ENCODE measurements around the gene CTSF. TPM values are rescaled to one million over a fixed set of nuclear protein-coding genes. Genes with fewer than 3 reads are reported as not detected.
"Not testable (repeated sequence)": the region's sequence is repeated elsewhere in the genome, so short reads cannot be mapped to it uniquely, and the experiment has no call there.

Gene CTSF
- total and polyA plus RNA-seq, 10 donors = 11.4 to 60.8 (median 31.0) TPM

DNA sequence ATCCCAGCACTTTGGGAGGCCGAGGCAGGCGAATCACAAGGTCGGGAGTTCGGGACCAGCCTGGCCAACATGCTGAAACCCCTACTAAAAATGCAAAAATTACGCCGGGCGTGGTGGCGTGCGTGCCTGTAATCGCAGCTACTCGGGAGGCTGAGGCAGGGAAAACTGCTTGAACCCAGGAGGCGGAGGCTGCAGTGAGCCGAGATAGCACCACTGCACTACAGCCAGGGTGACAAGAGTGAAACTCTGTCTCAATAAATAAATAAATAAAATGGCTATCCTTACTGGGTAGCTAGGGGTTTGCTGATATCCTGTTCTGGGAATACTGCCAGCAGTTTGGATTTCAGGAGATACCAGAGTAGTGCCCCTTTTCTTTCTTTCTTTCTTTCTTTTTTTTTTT is 45.7 kb upstream of the CTSF start:
- H3K27ac ChIP-seq = no peak overlapping the region
- intact Hi-C loops (cut with DNase I; ENCODE audit: low total_unique reads) = no loop called here
- H3K4me3 ChIP-seq = no peak overlapping the region
- no peaks in the 10 kb centered on the region for H3K27me3 ChIP-seq (replicated peaks in 1 of 7)
- peaks cover 0 to 9% (median 0%) of the 10 kb centered on the region in 6 donors for H3K36me3 ChIP-seq
- TF ChIP-seq POLR2A (IDR thresholded peaks at IDR 0.05) = no peak
- TF ChIP-seq POLR2AphosphoS5 (IDR thresholded peaks at IDR 0.05) = peak in 1 of 3 donors; percentile 19
- no peaks in the 10 kb centered on the region for H3K9me3 ChIP-seq
- no peak for DNase-seq
- peaks cover 18 to 68% (median 56%) of the 10 kb centered on the region in 6 donors for H3K4me1 ChIP-seq
- WGBS, 5 donors = 94 to 98% (median 96%) methylated on average over 13 of the region's 13 CpGs

DNA sequence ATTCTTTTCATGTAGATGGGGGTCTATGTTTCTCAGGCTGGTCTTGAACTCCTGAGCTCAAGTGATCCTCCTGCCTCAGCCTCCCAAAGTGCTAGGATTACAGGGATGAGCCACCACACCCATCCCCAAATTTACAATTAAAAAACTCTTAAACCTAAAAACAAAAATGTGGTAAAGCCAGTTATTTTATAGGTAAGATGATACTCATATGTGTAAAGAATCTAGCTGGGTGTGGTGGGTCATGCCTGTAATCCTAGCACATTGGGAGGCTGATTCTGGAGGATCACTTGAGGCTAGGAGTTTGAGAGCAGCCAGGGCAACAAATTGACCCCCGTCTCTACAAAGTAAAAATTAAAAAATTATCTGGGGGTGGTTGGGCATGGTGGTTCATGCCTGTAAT is 44.1 kb upstream of the CTSF start:
- intact Hi-C loops (cut with DNase I; ENCODE audit: low total_unique reads) = no loop called here
- Histone ChIP-seq H3K27ac (peak overlapping the region in 1 of 8 donors; percentile 81), H3K36me3 (no peaks in the 10 kb centered on the region), H3K27me3 (replicated peaks in 1 of 7) (no peaks in the 10 kb centered on the region), H3K4me3 (no peak overlapping the region), H3K4me1 (peaks cover 6 to 66% (median 51%) of the 10 kb centered on the region in 6 donors), H3K9me3 (no peaks in the 10 kb centered on the region)
- WGBS, 5 donors = 88 to 100% (median 92%) methylated on average over 1 of the region's 1 CpG
- TF ChIP-seq, protein P1, sequence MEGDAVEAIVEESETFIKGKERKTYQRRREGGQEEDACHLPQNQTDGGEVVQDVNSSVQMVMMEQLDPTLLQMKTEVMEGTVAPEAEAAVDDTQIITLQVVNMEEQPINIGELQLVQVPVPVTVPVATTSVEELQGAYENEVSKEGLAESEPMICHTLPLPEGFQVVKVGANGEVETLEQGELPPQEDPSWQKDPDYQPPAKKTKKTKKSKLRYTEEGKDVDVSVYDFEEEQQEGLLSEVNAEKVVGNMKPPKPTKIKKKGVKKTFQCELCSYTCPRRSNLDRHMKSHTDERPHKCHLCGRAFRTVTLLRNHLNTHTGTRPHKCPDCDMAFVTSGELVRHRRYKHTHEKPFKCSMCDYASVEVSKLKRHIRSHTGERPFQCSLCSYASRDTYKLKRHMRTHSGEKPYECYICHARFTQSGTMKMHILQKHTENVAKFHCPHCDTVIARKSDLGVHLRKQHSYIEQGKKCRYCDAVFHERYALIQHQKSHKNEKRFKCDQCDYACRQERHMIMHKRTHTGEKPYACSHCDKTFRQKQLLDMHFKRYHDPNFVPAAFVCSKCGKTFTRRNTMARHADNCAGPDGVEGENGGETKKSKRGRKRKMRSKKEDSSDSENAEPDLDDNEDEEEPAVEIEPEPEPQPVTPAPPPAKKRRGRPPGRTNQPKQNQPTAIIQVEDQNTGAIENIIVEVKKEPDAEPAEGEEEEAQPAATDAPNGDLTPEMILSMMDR (IDR thresholded peaks at IDR 0.05 in 8 of 11, conservative IDR thresholded peaks at IDR 0.05 in 3 of 11) = no peak
- TF ChIP-seq POLR2AphosphoS5 (IDR thresholded peaks at IDR 0.05) = no peak
- no peak for TF ChIP-seq POLR2A (IDR thresholded peaks at IDR 0.05)
- DNase-seq = no peak

- Histone ChIP-seq H3K27me3 (replicated peaks in 1 of 7) (no peaks in the 10 kb centered on the region), H3K36me3 (peaks cover 0 to 25% (median 14%) of the 10 kb centered on the region in 6 donors), H3K9me3 (no peaks in the 10 kb centered on the region), H3K27ac (peak overlapping the region in 7 of 8 donors; percentile 16 to 81 (median 62)), H3K4me3 (no peak overlapping the region), H3K4me1 (peaks cover 6 to 58% (median 47%) of the 10 kb centered on the region in 6 donors)
- no peak for TF ChIP-seq POLR2A (IDR thresholded peaks at IDR 0.05)
- no peak for TF ChIP-seq POLR2AphosphoS5 (IDR thresholded peaks at IDR 0.05)
- TF ChIP-seq, protein P1 (IDR thresholded peaks at IDR 0.05 in 8 of 11, conservative IDR thresholded peaks at IDR 0.05 in 3 of 11) = no peak
- 42 to 58% (median 46%) methylated on average over 4 of the region's 4 CpGs for WGBS, 5 donors
- no peak for DNase-seq
- intact Hi-C loops (cut with DNase I; ENCODE audit: low total_unique reads) = no loop called here
These were observed 41.6 kb upstream of the CTSF start for GRCh38 chr11:66609721-66610617.

GRCh38 chr11:66607126-66607834 is 38.9 kb upstream of the CTSF start:
- Histone ChIP-seq H3K4me3 (no peak overlapping the region), H3K27ac (peak overlapping the region in 6 of 8 donors; percentile 4 to 81 (median 66)), H3K36me3 (peaks cover 0 to 52% (median 22%) of the 10 kb centered on the region in 6 donors), H3K27me3 (replicated peaks in 1 of 7) (no peaks in the 10 kb centered on the region), H3K9me3 (no peaks in the 10 kb centered on the region), H3K4me1 (peaks cover 6 to 60% (median 46%) of the 10 kb centered on the region in 6 donors)
- WGBS, 5 donors = 59 to 76% (median 72%) methylated on average over 8 of the region's 8 CpGs
- no peak for DNase-seq
- TF ChIP-seq POLR2AphosphoS5 (IDR thresholded peaks at IDR 0.05) (peak in 1 of 3 donors; percentile 23), POLR2A (IDR thresholded peaks at IDR 0.05) (no peak)
- TF ChIP-seq, protein P1 (IDR thresholded peaks at IDR 0.05 in 8 of 11, conservative IDR thresholded peaks at IDR 0.05 in 3 of 11) = no peak
- intact Hi-C loops (cut with DNase I; ENCODE audit: low total_unique reads) = no loop called here

GRCh38 chr11:66606608-66607007 is 38.2 kb upstream of the CTSF start:
- H3K9me3 ChIP-seq; intact Hi-C loops (cut with DNase I; ENCODE audit: low total_unique reads); DNase-seq; H3K4me3 ChIP-seq; H3K27me3 ChIP-seq (replicated peaks in 1 of 7): not testable (repeated sequence)
- H3K27ac ChIP-seq = peak overlapping the region in 4 of 8 donors; percentile 62 to 81 (median 70)
- H3K36me3 ChIP-seq = peaks cover 0 to 57% (median 24%) of the 10 kb centered on the region in 6 donors
- 95 to 98% (median 97%) methylated on average over 3 of the region's 3 CpGs for WGBS, 5 donors
- peaks cover 6 to 55% (median 40%) of the 10 kb centered on the region in 6 donors for H3K4me1 ChIP-seq
